Activated T-helper 17 cell treated with anti-CD3 and anti-CD28 coated beads, Interleukin-2, amount 50 U/mL, for 72 hours (primary cell): ENCODE measurements around the gene HDAC5. TPM values are rescaled to one million over a fixed set of nuclear protein-coding genes. Genes with fewer than 3 reads are reported as not detected.
"Not testable (repeated sequence)": the region's sequence is repeated elsewhere in the genome, so short reads cannot be mapped to it uniquely, and the experiment has no call there.

Experiments
- ATAC-seq: fragments of 150-1000 bp; cut with Tn5 transposase; replicated peaks from 2 replicates; pipeline ENCODE4 v1.10.0; 2021; ENCODE audit warnings: mild to moderate bottlenecking, moderate library complexity
- H3K27ac Mint-ChIP-seq: one replicate; pipeline ENCODE4 v1.8.0; 2022; ENCODE audit warnings: mixed read lengths
- H3K27me3 Mint-ChIP-seq: one replicate; pipeline ENCODE4 v1.8.0; 2022; ENCODE audit warnings: mixed read lengths
- H3K36me3 Mint-ChIP-seq: one replicate; pipeline ENCODE4 v1.8.0; 2022; ENCODE audit warnings: low read depth, mild to moderate bottlenecking, mixed read lengths
- H3K4me1 Mint-ChIP-seq: one replicate; pipeline ENCODE4 v1.8.0; 2022; ENCODE audit warnings: mixed read lengths
- H3K4me3 Mint-ChIP-seq: one replicate; pipeline ENCODE4 v1.8.0; 2022; ENCODE audit warnings: mild to moderate bottlenecking, mixed read lengths
- H3K9me3 Mint-ChIP-seq: one replicate; pipeline ENCODE4 v1.8.0; 2022; ENCODE audit warnings: mixed read lengths
- total RNA-seq, 2 donors: library from RNA; stranded (reverse); gene quantifications; one replicate each; pipeline ENCODE4 v1.2.3, GENCODE V29; 2022

The HDAC5 gene
- total RNA-seq, 2 donors from 2014 or later: 11.0 to 45.4 TPM

- H3K27me3 Mint-ChIP-seq: no peaks in the 10 kb centered on the region
- no peak for ATAC-seq
- H3K9me3 Mint-ChIP-seq: no peaks in the 10 kb centered on the region
- H3K36me3 Mint-ChIP-seq: peaks cover 6% of the 10 kb centered on the region
- no peak overlapping the region for H3K4me3 Mint-ChIP-seq
- no peak overlapping the region for H3K27ac Mint-ChIP-seq
- H3K4me1 Mint-ChIP-seq: peaks cover 13% of the 10 kb centered on the region
Measured at GRCh38 chr17:44110011-44110686, 13.3 kb downstream of the HDAC5 start.

DNA sequence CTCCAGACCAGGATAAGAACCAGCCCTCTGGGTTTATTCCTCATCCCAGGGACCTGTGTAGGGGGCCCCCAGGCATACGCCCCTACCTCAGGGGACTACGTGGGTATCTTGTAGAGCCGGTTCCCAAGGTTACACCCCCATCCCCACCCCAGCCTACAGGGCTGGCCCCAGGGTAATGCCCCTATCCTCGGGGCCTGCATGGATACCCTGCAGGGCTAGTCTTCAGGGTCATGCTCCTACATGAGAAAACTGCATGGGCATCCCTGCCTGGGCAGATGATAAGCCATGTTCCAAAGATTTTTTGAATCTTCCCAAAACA lies 14.2 kb downstream of the HDAC5 start:
- Mint-ChIP-seq H3K27ac (no peak overlapping the region), H3K4me1 (peaks cover 13% of the 10 kb centered on the region), H3K4me3 (no peak overlapping the region), H3K36me3 (peaks cover 9% of the 10 kb centered on the region), H3K9me3 (no peaks in the 10 kb centered on the region), H3K27me3 (no peaks in the 10 kb centered on the region)
- ATAC-seq: no peak

DNA sequence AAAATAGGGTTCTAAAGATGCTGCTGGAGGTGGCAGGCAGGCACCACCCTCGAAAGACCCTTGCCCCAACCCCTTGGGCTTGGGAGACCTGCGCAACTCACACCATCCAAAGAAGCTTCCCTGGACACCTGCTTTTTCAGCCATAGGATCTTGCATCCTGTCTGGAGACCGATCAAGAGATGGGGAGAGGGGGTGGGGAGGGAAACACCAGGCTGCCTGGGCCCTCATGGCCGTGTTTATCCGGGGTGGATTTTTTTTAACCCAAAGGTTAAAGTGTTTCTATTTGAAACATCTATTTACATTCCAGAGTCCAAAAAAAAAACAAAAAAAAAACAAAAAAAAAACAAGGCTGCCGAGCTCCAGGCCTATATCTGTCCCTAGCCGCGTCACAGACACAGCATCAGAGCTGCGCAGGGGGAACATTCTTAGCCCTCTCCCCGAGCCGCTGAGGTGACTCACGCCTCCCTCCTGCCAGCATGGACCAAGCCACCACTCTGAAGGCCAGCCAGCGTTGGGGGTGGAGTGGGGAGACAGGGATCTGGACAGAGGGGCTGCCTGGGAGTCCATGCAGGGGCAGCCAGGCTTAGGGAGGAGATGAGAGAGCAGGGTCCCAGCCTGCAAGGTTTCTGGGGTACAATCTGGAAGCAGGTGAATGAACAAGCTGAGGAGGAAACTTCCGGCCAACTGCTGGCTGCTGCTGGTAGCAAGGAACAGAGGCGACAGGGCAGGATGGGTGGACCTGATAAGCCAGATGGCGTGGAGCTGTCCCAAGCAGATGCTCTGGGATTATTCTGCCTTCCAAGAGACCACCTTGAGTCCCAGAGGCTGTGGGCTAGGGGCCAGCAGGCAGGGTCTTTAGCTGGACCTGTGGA lies 14.8 kb downstream of the HDAC5 start:
- H3K27me3 Mint-ChIP-seq: no peaks in the 10 kb centered on the region
- H3K9me3 Mint-ChIP-seq: no peaks in the 10 kb centered on the region
- no peak overlapping the region for H3K27ac Mint-ChIP-seq
- ATAC-seq: no peak
- peaks cover 12% of the 10 kb centered on the region for H3K4me1 Mint-ChIP-seq
- no peak overlapping the region for H3K4me3 Mint-ChIP-seq
- H3K36me3 Mint-ChIP-seq: peaks cover 6% of the 10 kb centered on the region

GRCh38 chr17:44106801-44107200 lies 16.6 kb downstream of the HDAC5 start:
- no peaks in the 10 kb centered on the region for H3K9me3 Mint-ChIP-seq
- peaks cover 6% of the 10 kb centered on the region for H3K4me1 Mint-ChIP-seq
- H3K27ac Mint-ChIP-seq: no peak overlapping the region
- no peak overlapping the region for H3K4me3 Mint-ChIP-seq
- no peak for ATAC-seq
- H3K27me3 Mint-ChIP-seq: no peaks in the 10 kb centered on the region
- peaks cover 11% of the 10 kb centered on the region for H3K36me3 Mint-ChIP-seq

- Mint-ChIP-seq H3K4me3 (no peak overlapping the region), H3K9me3 (no peaks in the 10 kb centered on the region), H3K36me3 (peaks cover 11% of the 10 kb centered on the region), H3K27ac (no peak overlapping the region), H3K27me3 (no peaks in the 10 kb centered on the region), H3K4me1 (peaks cover 3% of the 10 kb centered on the region)
- no peak for ATAC-seq
Measured at GRCh38 chr17:44105941-44106340, 17.5 kb downstream of the HDAC5 start.

DNA sequence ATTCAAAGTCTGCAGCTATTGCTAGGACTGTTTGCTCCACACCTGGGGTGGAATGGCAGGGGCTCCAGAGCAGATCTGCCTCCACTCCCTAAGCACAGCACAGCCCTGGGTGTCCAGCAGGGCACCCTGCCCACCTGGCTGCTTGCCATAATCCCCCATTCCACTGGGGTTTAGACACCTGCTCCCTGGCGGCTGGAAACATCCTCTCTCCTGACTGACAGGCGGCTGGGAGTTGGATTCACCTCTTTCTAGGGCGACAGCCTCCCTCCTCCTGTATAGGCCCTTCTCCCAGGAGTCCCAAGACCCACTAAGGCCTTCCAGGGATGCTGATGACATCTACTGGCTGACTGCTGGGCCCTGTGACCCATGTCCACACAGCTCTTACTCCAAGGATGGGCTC lies 18.0 kb downstream of the HDAC5 start:
- no peak for ATAC-seq
- Mint-ChIP-seq H3K27me3 (no peaks in the 10 kb centered on the region), H3K36me3 (peaks cover 11% of the 10 kb centered on the region), H3K27ac (no peak overlapping the region), H3K9me3 (no peaks in the 10 kb centered on the region), H3K4me3 (no peak overlapping the region), H3K4me1 (peaks cover 3% of the 10 kb centered on the region)

- H3K36me3 Mint-ChIP-seq: peaks cover 11% of the 10 kb centered on the region
- no peaks in the 10 kb centered on the region for H3K9me3 Mint-ChIP-seq
- ATAC-seq: no peak
- H3K27ac Mint-ChIP-seq: no peak overlapping the region
- H3K4me3 Mint-ChIP-seq: no peak overlapping the region
- peaks cover 3% of the 10 kb centered on the region for H3K4me1 Mint-ChIP-seq
- H3K27me3 Mint-ChIP-seq: no peaks in the 10 kb centered on the region
Measured at GRCh38 chr17:44102849-44103622, 20.4 kb downstream of the HDAC5 start.

DNA sequence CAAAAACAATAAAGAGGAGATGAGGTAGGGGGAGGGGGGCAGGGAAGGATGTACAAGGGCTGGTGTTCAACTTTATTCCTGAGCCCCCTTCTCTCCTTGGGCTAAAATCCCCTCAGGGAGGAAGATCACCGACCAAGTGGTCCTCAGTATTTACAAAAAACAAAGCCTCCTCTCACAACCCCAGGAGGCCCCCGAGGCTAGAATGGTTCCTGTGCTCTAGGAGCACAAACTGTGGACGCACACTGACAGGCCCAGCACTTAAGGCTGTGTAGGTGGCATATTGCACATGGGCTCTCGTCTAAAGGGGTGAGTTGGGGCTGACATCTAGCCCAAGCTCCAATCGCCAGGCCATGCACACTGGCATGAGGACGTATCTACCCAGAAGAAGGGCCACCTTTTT lies 21.6 kb downstream of the HDAC5 start:
- H3K9me3 Mint-ChIP-seq, H3K4me1 Mint-ChIP-seq, H3K4me3 Mint-ChIP-seq, H3K27me3 Mint-ChIP-seq, ATAC-seq, H3K27ac Mint-ChIP-seq: not testable (repeated sequence)
- peaks cover 11% of the 10 kb centered on the region for H3K36me3 Mint-ChIP-seq

GRCh38 chr17:44097110-44097958 lies 26.1 kb downstream of the HDAC5 start:
- H3K27me3 Mint-ChIP-seq: no peaks in the 10 kb centered on the region
- H3K36me3 Mint-ChIP-seq: peaks cover 3% of the 10 kb centered on the region
- ATAC-seq: no peak
- H3K9me3 Mint-ChIP-seq: no peaks in the 10 kb centered on the region
- H3K4me3 Mint-ChIP-seq: no peak overlapping the region
- H3K27ac Mint-ChIP-seq: no peak overlapping the region
- no peaks in the 10 kb centered on the region for H3K4me1 Mint-ChIP-seq

DNA sequence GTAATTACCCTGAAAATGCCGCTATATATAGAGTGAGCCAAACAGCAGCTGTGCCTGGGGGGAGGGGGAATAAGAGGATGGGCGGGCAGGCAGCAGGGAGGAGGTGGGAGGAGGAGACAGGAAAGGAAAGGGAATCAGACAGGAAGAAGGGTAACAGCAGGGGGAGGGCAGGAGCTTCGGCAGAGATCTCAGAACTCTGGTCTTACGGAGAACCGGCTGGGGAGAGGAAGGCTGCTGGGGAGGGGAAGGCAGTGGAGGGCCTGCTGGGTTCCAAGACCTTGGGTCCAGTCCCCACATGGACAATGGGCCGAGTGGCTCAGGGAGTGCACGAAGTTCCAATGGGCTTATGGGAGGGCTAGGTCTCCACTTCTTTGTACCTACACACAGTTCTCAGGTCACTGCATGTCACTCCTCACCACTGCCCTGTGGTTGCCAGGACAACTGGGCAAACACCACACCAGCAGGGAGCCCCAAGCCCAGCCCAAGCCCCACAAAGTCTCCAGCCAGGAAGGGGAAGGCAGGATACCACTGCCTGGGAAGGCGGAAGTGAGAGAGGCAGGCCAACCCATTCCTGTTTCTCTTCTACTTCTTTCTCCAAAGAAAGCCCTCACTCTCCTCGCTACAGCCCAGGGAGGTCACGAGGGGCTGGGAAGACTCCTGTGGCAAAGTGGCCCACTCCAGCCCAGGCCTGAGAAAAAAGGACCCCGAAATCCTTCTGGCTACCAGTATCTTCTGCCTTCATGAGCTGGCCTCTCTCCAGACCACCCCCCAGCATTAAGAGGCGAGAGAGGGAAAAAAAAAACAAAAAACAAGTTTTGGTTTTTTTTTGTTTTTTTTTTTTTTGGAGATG lies 27.6 kb downstream of the HDAC5 start:
- H3K27me3 Mint-ChIP-seq: no peaks in the 10 kb centered on the region
- H3K27ac Mint-ChIP-seq: peak overlapping the region; percentile 28
- H3K9me3 Mint-ChIP-seq: no peaks in the 10 kb centered on the region
- peak; percentile 26 for ATAC-seq
- no peak overlapping the region for H3K4me3 Mint-ChIP-seq
- peaks cover 5% of the 10 kb centered on the region for H3K36me3 Mint-ChIP-seq
- H3K4me1 Mint-ChIP-seq: no peaks in the 10 kb centered on the region

DNA sequence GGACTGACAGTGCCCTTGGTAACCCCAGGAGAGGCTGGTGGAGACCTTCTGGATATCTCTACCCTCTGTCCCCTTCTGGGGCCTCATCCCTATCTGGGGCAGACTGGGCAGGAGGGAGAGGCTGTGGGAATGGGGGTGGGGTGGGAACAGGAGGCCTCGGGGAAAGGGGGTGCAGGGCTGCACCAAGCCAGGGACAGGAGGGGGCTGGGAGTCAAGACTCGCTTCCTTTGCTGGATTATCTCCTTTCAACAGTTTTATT lies 28.1 kb downstream of the HDAC5 start:
- H3K4me1 Mint-ChIP-seq: no peaks in the 10 kb centered on the region
- ATAC-seq: no peak
- no peaks in the 10 kb centered on the region for H3K9me3 Mint-ChIP-seq
- H3K27ac Mint-ChIP-seq: no peak overlapping the region
- H3K27me3 Mint-ChIP-seq: no peaks in the 10 kb centered on the region
- peaks cover 5% of the 10 kb centered on the region for H3K36me3 Mint-ChIP-seq
- no peak overlapping the region for H3K4me3 Mint-ChIP-seq

DNA sequence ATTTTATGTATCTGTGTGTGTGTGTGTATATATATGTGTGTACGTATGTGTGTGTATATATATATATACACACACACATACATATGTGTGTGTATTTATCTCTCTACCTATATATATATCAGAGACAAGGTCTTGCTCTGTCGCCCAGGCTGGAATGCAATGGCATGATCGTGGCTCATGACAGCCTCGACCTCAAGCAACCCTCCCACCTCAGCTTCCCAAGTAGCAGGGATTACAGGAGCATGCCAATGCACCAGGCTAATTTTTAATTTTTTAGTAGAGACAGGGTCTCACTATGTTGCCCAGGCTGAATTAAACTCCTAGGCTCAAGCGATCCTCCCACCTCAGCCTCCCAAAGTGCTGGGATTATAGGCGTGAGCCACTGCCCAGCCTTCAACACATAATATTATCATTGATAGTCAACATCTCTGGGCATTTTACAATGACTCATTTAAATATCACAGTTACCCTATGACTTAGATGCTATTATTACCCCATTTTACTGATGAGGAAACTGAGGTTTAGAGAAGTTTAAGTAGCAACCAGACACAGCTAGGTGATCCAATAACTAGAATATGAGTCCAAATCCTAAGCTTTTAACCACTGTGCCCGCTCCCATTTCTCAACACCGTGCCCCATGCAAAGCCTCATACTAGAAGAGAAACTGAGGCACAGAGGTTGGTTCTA lies 28.6 kb downstream of the HDAC5 start:
- H3K4me1 Mint-ChIP-seq: no peaks in the 10 kb centered on the region
- no peak overlapping the region for H3K4me3 Mint-ChIP-seq
- peaks cover 5% of the 10 kb centered on the region for H3K36me3 Mint-ChIP-seq
- H3K9me3 Mint-ChIP-seq: no peaks in the 10 kb centered on the region
- H3K27ac Mint-ChIP-seq: no peak overlapping the region
- H3K27me3 Mint-ChIP-seq: no peaks in the 10 kb centered on the region
- no peak for ATAC-seq

DNA sequence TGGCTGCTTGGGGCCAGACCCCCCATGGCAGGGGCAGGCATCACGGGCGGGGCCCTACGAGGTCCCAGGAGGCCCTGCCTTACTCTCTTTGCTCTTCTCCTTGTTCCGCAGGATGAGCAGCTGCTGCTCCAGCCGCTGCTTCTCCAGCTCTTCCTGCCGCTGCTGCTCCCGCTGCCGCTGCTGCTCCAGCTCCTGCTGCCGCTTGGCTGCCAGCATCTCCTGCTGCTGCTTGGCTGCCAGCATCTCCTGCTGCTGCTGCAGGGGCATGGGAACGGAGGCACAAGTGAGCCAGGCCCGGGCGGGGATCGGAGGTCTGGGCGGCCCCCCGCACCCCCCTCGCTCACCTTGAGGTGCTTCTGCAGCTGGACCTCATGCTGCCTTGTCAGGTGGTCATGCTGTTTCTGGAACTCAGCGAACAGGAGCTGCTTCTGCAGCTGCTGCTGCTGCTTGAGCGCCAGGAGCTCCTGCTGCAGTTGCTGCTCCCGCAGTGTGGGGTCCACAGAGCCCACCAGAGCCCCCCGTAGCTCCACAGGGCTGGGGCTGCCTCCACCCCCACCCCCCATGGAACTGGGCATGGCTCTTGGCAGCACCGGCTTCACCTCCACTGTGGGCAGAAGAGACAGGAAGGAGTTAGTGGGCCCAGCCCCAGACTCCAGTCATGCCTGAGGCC lies 30.1 kb downstream of the HDAC5 start:
- no peak overlapping the region for H3K27ac Mint-ChIP-seq
- H3K27me3 Mint-ChIP-seq: no peaks in the 10 kb centered on the region
- no peak overlapping the region for H3K4me3 Mint-ChIP-seq
- H3K9me3 Mint-ChIP-seq: no peaks in the 10 kb centered on the region
- no peak for ATAC-seq
- no peaks in the 10 kb centered on the region for H3K4me1 Mint-ChIP-seq
- peaks cover 11% of the 10 kb centered on the region for H3K36me3 Mint-ChIP-seq
